GM13976 (cell line): ENCODE measurements around the gene PES1.
"Not testable (repeated sequence)": the region's sequence is repeated elsewhere in the genome, so short reads cannot be mapped to it uniquely, and the experiment has no call there.

ENCODE experiments used
- DNase-seq: peaks from one replicate; pipeline ENCODE4 v3.0.0; 2012; ENCODE audit warnings: low spot score
- in situ Hi-C: fragments of 300-500 bp; cut with MboI; formaldehyde crosslinking; loops from one replicate; pipeline ENCODE4 v1.12.0; 2022; ENCODE audit warnings: low sequenced_read_pairs, mixed read lengths, inconsistent platforms; ENCODE audit not compliant: unreplicated experiment
- TF ChIP-seq, protein P1 (sequence below): IDR thresholded peaks from 2 replicates; pipeline ENCODE4 v1.5.1; 2012; ENCODE audit warnings: borderline replicate concordance, mild to moderate bottlenecking; ENCODE audit not compliant: insufficient read depth; ENCODE audit errors: extremely low read depth, missing control alignments, control extremely low read depth

Gene PES1

DNA sequence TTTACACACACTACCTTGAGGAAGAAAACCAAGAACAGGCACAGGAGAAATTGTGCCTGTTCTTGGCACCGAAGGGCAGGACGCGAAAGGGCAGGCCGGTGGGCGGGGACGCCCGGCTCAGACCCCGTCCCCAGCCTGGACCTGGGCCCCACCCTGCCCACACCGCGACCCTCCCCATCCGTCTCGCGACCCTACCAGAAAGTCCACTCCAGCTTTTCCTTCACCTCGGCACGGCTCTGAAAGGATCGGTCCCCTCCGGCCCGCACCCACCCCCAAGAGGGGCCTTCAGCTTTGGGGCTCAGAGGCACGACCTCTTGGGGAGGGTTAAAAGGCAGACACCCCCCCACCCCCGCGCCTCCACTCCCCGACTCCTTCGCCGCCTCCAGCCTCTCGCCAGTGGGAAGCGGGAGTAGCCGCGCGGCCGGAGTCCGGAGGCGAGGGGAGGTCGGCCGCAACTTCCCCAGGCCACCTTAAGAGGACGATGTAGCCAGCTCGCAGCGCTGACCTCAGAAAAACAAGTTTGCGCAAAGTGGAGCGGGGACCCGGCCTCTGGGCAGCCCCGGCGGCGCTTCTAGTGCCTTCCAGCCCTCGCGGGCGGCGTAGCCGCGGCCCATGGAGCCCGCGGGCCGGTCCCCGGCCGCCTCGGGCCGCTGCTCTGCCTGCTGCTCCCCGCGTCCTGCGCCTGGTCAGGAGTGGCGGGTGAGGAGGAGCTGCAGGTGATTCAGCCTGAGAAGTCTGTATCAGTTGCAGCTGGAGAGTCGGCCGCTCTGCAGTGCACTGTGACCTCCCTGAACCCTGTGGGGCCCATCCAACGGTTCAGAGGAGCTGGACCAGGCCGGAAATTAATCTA, 49.5 kb downstream of the PES1 start:
- DNase-seq = no peak
- TF ChIP-seq, protein P1, sequence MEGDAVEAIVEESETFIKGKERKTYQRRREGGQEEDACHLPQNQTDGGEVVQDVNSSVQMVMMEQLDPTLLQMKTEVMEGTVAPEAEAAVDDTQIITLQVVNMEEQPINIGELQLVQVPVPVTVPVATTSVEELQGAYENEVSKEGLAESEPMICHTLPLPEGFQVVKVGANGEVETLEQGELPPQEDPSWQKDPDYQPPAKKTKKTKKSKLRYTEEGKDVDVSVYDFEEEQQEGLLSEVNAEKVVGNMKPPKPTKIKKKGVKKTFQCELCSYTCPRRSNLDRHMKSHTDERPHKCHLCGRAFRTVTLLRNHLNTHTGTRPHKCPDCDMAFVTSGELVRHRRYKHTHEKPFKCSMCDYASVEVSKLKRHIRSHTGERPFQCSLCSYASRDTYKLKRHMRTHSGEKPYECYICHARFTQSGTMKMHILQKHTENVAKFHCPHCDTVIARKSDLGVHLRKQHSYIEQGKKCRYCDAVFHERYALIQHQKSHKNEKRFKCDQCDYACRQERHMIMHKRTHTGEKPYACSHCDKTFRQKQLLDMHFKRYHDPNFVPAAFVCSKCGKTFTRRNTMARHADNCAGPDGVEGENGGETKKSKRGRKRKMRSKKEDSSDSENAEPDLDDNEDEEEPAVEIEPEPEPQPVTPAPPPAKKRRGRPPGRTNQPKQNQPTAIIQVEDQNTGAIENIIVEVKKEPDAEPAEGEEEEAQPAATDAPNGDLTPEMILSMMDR = no peak
- in situ Hi-C loops = no loop called here

DNA sequence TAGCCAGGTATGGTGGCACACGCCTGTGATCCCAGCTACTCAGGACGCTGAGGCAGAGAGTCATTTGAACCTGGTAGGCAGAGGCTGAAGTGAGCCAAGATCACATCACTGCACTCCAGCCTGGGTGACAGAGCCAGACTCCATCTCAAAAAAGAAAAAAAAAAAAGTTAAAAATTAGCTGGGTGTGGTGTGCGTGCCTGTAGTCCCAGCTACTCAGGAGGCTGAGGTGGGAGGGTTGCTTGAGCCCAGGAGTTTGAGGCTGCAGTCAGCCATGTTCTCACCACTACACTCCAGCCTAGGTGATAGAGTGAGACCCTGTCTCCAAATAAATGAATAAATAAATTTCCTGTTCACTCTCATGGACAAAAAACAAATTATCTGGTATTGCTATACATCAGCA, 50.2 kb downstream of the PES1 start:
- DNase-seq, in situ Hi-C loops: not testable (repeated sequence)

DNA sequence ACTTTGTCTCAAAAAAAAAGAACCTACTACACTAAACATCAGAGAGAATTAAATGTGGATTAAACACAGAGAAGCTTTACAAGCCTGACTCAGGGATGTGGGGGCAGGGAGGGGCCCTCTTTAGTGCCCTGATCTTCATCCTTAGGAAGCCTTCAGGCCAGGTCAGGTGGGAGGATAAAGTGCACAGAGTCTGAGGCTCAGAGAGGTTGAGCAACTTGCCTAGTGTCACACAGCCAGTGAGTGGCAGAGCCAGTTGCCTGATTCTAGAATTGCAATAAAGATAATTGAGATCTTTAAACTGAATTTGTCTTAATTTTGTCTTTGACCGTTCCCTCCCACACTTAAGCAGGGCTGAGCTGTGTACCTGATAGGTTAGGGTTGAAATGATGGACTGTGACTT, 52.3 kb downstream of the PES1 start:
- in situ Hi-C loops = no loop called here
- no peak for DNase-seq
- TF ChIP-seq, protein P1 = no peak

DNA sequence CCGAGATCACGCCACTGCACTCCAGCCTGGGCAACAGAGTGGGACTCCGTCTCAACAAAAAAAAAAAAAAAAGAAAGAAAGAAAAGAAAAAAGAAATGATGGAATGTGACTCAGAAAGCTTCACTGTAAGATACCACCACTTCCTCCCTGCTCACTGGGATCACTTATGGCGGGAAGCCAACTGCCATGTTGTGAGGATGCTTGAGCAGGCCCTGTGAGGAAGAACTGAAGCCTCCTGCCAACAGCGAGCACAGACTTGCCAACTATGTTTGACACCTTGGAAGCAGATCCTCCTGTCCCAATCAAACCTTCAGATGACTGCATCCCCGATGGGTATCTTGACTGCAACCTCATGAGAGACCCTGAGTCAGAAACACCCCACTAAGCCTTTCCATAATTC, 53.4 kb downstream of the PES1 start:
- in situ Hi-C loops = no loop called here
- TF ChIP-seq, protein P1 = no peak
- no peak for DNase-seq

DNA sequence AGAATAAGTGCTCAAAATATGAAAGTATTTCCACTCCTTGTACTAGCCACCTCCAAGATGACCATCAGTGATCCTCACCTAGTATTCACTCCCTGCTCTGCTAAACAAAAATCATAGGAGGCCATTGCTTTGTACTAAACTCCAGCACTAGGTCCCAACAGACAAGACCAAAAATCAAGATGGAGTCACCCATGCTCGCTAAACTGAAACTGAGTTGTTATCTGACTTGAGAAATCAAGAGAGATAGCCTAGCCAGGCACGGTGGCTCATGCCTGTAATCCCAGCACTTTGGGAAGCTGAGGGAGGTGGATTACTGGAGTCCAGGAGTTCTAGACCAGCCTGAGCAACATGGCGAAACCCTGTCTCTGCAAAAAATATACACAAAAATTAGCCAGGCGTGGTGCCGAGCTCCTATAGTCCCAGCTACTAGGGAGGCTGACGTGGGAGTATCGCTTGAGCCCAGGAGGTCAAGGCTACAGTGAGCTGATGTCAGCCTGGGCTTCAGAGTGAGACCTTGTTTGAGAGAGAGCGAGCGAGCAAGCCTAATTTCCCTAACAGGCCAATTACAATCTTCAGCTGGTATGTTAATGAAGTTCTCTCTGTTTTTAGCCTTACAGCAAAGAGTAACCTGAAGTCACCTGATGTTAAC, 54.5 kb downstream of the PES1 start:
- in situ Hi-C loops = no loop called here
- TF ChIP-seq, protein P1 = no peak
- no peak for DNase-seq

DNA sequence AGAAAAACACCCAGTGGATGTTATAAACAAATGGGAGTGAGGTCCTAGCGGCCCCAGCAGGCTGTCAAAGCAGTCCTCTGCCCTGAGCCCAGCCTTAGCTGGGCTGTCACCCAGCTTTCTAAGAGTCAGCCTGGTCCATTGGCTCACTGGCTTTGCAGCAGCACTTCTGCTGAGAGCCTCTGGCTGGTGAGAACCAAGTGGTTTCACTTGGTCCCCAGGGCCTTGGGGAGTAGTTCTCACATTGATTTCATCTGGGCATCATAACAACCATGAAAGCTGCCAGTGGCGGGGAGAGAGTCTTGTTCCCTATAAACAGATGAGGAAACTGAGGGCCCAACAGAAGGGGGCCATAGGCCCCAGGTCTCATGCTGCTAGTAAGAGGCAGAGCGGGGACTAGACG, 56.5 kb downstream of the PES1 start:
- in situ Hi-C loops = no loop called here
- no peak for DNase-seq
- TF ChIP-seq, protein P1 = no peak
